Thyroid gland (tissue), 4 donors: ENCODE results near the gene CHURC1. TPM values are rescaled to one million over a fixed set of nuclear protein-coding genes. Genes with fewer than 3 reads are reported as not detected.

Source experiments
- DNase-seq, 2 donors: peaks; one replicate each; pipeline ENCODE4 v3.0.0-alpha.2; 2019
- H3K27ac ChIP-seq, 3 donors: fragments of 200-600 bp; sonication (generic); 1 replicate in 2 of 3; 2 replicates in 1 of 3; pipeline ENCODE4 v1.5.1; 2016 to 2019; ENCODE audit warnings: mild to moderate bottlenecking in 1 of 3, moderate library complexity in 1 of 3
- H3K27me3 ChIP-seq: fragments of 200-600 bp; sonication (generic); one replicate; pipeline ENCODE4 v1.5.1; 2019
- H3K36me3 ChIP-seq, 2 donors: fragments of 200-600 bp; sonication (generic); one replicate each; pipeline ENCODE4 v1.5.1; 2016 to 2019
- H3K4me1 ChIP-seq, 2 donors: fragments of 200-600 bp; sonication (generic); one replicate each; pipeline ENCODE4 v1.5.1; 2017 to 2019
- H3K4me3 ChIP-seq, 3 donors: fragments of 200-600 bp; sonication (generic); replicated peaks in 1 of 3; 1 replicate in 2 of 3; 2 replicates in 1 of 3; pipeline ENCODE4 v1.5.1; 2016; ENCODE audit warnings: mild to moderate bottlenecking in 1 of 3
- H3K9me3 ChIP-seq: fragments of 200-600 bp; sonication (generic); one replicate; pipeline ENCODE4 v1.5.1; 2017
- POLR2A ChIP-seq, 2 donors: fragments of 450-650 bp; IDR thresholded peaks; one replicate each; pipeline ENCODE4 v1.6.1; 2017; ENCODE audit warnings: antibody characterized with exemption in 2 of 2, mild to moderate bottlenecking in 2 of 2, moderate library complexity in 1 of 2
- WGBS, 2 donors: methylation state at CpG; one replicate each; pipeline ENCODE4 v1.1.5; 2017; 5-methylcytosine and 5-hydroxymethylcytosine counted together
- intact Hi-C: fragments of 100-400 bp; cut with DNase I; formaldehyde crosslinking; loops from one replicate; pipeline ENCODE4 v1.15.1; 2023
- total RNA-seq, 4 donors: library from RNA; depleted of rRNA; stranded (reverse); fragments of >200 nt; gene quantifications; one replicate each; pipeline ENCODE4 v1.2.3, GENCODE V29; 2016
- TF ChIP-seq, protein P1 (sequence below), 6 experiments: fragments of 200-600 bp in 3 of 6; fragments of 450-650 bp in 3 of 6; sonication (generic) in 3 of 6; IDR thresholded peaks; one replicate each; pipeline ENCODE4 v1.5.1; 2016 to 2019; ENCODE audit warnings: antibody characterized with exemption in 6 of 6, mild to moderate bottlenecking in 2 of 6, inconsistent platforms in 1 of 6, moderate library complexity in 1 of 6

Gene CHURC1
- total RNA-seq, 4 donors from 2014 or later = 63.7 to 90.2 (median 71.7) TPM

GRCh38 chr14:64968167-64968566 lies 53.9 kb downstream of the CHURC1 start:
- Histone ChIP-seq H3K4me1 (peaks cover 19 to 24% of the 10 kb centered on the region in 2 donors), H3K9me3 (no peaks in the 10 kb centered on the region), H3K27me3 (no peaks in the 10 kb centered on the region), H3K27ac (no peak overlapping the region), H3K4me3 (no peak overlapping the region), H3K36me3 (no peaks in the 10 kb centered on the region)
- WGBS, 2 donors = 88 to 95% methylated on average over 7 of the region's 7 CpGs
- intact Hi-C loops = no loop called here
- TF ChIP-seq, protein P1, sequence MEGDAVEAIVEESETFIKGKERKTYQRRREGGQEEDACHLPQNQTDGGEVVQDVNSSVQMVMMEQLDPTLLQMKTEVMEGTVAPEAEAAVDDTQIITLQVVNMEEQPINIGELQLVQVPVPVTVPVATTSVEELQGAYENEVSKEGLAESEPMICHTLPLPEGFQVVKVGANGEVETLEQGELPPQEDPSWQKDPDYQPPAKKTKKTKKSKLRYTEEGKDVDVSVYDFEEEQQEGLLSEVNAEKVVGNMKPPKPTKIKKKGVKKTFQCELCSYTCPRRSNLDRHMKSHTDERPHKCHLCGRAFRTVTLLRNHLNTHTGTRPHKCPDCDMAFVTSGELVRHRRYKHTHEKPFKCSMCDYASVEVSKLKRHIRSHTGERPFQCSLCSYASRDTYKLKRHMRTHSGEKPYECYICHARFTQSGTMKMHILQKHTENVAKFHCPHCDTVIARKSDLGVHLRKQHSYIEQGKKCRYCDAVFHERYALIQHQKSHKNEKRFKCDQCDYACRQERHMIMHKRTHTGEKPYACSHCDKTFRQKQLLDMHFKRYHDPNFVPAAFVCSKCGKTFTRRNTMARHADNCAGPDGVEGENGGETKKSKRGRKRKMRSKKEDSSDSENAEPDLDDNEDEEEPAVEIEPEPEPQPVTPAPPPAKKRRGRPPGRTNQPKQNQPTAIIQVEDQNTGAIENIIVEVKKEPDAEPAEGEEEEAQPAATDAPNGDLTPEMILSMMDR (IDR thresholded peaks at IDR 0.05) = no peak
- no peak for TF ChIP-seq POLR2A (IDR thresholded peaks at IDR 0.05)
- no peak for DNase-seq

- WGBS, 2 donors = 86 to 93% methylated on average over 6 of the region's 6 CpGs
Observed at GRCh38 chr14:64968651-64969050, 54.4 kb downstream of the CHURC1 start.

DNA sequence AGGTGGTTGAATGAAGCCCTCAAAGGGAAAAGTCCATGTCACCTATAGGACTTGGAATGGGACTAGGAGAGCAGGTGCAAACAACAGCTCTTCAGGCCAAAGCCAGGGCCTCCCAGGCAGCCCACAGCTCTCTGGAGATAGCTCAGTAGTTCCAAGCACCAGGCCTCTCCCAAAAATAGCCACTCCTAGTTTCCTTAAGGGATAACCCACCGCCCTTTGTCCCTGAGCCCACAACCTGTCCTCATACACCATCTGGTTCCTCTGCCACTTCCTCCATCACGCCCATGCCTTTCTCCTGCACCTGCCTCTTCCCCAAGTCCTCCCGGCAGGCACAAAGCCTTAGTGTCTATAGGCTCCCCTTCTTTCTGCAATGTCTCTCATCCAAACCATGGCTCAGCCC lies 55.8 kb downstream of the CHURC1 start:
- DNase-seq = no peak
- H3K4me3 ChIP-seq = no peak overlapping the region
- no peaks in the 10 kb centered on the region for H3K36me3 ChIP-seq
- H3K27ac ChIP-seq = no peak overlapping the region
- H3K4me1 ChIP-seq = peaks cover 19 to 24% of the 10 kb centered on the region in 2 donors
- intact Hi-C loops = no loop called here
- WGBS, 2 donors = 92 to 98% methylated on average over 3 of the region's 3 CpGs
- TF ChIP-seq, protein P1 (IDR thresholded peaks at IDR 0.05) = no peak
- no peak for TF ChIP-seq POLR2A (IDR thresholded peaks at IDR 0.05)
- H3K27me3 ChIP-seq = no peaks in the 10 kb centered on the region
- no peaks in the 10 kb centered on the region for H3K9me3 ChIP-seq

More at GRCh38 chr14:64968651-64969050, 54.4 kb downstream of the CHURC1 start:
- Histone ChIP-seq H3K27ac (no peak overlapping the region), H3K4me1 (peaks cover 19 to 24% of the 10 kb centered on the region in 2 donors), H3K27me3 (no peaks in the 10 kb centered on the region), H3K9me3 (no peaks in the 10 kb centered on the region), H3K36me3 (no peaks in the 10 kb centered on the region), H3K4me3 (no peak overlapping the region)
- intact Hi-C loops = no loop called here
- TF ChIP-seq, protein P1 (IDR thresholded peaks at IDR 0.05) = no peak
- no peak for TF ChIP-seq POLR2A (IDR thresholded peaks at IDR 0.05)
- no peak for DNase-seq

DNA sequence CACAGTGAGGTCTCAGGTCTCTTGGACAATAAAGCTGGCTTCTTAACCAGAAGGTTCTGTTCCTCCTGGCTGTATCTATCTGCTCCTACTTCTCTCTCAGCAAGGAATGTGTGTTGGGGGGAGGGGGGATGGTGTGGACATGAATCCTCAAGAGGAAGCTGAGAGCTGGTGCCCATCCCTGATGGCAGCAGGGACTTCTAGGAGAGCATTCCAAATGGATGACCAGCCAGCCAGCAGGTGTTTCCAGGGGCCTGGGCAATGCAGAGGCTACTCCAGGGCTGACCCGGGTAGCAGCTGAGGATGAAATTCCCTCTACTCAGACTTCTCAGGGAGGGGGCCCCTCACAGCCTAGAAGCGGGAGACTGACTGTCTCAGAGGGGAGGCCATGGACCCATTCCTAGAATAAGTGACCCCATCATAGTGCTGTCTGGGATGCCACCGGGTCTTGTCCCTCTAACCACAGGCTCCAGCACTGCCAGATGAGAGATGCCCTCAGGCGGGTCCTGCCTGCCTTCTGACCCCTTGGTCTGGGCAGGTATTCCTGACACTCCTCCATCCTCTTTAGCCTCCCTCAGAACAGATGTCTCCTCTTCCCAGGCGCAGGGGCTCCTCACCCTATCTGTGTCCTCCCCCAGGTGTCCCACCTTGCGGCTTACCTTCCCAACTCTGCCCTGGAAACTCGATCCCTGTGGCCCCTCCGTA lies 56.7 kb downstream of the CHURC1 start:
- Histone ChIP-seq H3K36me3 (no peaks in the 10 kb centered on the region), H3K27me3 (no peaks in the 10 kb centered on the region), H3K27ac (no peak overlapping the region), H3K9me3 (no peaks in the 10 kb centered on the region), H3K4me1 (peaks cover 19 to 24% of the 10 kb centered on the region in 2 donors), H3K4me3 (peak overlapping the region in 1 of 3 donors; percentile 75)
- TF ChIP-seq, protein P1 (IDR thresholded peaks at IDR 0.05) = no peak
- no peak for TF ChIP-seq POLR2A (IDR thresholded peaks at IDR 0.05)
- 46 to 51% methylated on average over 7 to 8 of the region's 8 CpGs for WGBS, 2 donors
- no peak for DNase-seq
- intact Hi-C loops = no loop called here

DNA sequence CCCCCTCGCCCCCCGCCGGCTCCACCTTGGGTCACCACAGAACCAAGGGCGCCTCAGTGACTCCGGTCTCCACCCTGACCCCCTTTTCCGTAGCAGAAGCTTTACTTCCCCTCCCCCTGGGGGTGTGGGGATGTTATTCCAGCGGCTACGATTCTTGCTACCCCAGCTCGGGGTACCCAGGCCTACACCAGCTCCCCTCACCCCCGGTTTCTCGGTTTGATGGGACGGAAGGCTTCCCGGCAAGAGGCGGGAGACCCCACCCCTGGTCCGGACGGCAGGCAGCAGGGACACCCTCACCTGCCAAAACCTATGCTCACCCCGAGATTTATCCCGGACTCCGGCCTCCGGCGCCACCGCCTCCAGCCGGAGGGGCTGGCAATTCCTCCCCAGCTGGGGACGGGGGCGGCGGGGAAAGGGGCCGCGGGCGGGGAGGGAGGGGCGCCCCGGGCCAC lies 57.3 kb downstream of the CHURC1 start:
- no peaks in the 10 kb centered on the region for H3K27me3 ChIP-seq
- H3K27ac ChIP-seq = peak overlapping the region in 1 of 3 donors; percentile 23
- no peak for TF ChIP-seq POLR2A (IDR thresholded peaks at IDR 0.05)
- TF ChIP-seq, protein P1 (IDR thresholded peaks at IDR 0.05) = no peak
- intact Hi-C loops = no loop called here
- peak overlapping the region in 2 of 3 donors; percentile 14 to 75 for H3K4me3 ChIP-seq
- no peaks in the 10 kb centered on the region for H3K9me3 ChIP-seq
- no peak for DNase-seq
- H3K36me3 ChIP-seq = no peaks in the 10 kb centered on the region
- H3K4me1 ChIP-seq = peaks cover 18 to 23% of the 10 kb centered on the region in 2 donors
- 7 to 10% methylated on average over 13 to 18 of the region's 31 CpGs for WGBS, 2 donors
